Heart right ventricle (tissue), 16 donors: ENCODE data around the gene TMC2. TPM values are rescaled to one million over a fixed set of nuclear protein-coding genes. Genes with fewer than 3 reads are reported as not detected.

Experiments
- ATAC-seq, 8 donors: fragments of 200-7000 bp; cut with Tn5 transposase; one replicate each; pipeline ENCODE4 v1.9.1; 2020; ENCODE audit warnings: mild to moderate bottlenecking in 8 of 8, moderate library complexity in 8 of 8, moderate number of reproducible peaks in 1 of 8
- DNase-seq, 2 donors: peaks; one replicate each; pipeline ENCODE4 v3.0.0-alpha.2; 2020
- H3K27ac ChIP-seq, 10 donors: fragments of 200-600 bp; sonication (generic) in 2 of 10; one replicate each; pipeline versions ENCODE4 v1.5.0 to v1.8.0; 2020 to 2022; ENCODE audit warnings: mild to moderate bottlenecking in 3 of 10
- H3K27me3 ChIP-seq, 7 donors: fragments of 200-600 bp; one replicate each; pipeline ENCODE4 v1.8.0; 2021 to 2022; ENCODE audit warnings: mild to moderate bottlenecking in 2 of 7
- H3K36me3 ChIP-seq, 9 donors: fragments of 200-600 bp; sonication (generic) in 1 of 9; one replicate each; pipeline versions ENCODE4 v1.5.0 to v1.8.0; 2020 to 2022; ENCODE audit warnings: mild to moderate bottlenecking in 2 of 9
- H3K4me1 ChIP-seq, 9 donors: fragments of 200-600 bp; sonication (generic) in 1 of 9; one replicate each; pipeline versions ENCODE4 v1.5.0 to v1.8.0; 2020 to 2022; ENCODE audit warnings: mild to moderate bottlenecking in 4 of 9
- H3K4me3 ChIP-seq, 10 donors: fragments of 200-600 bp; sonication (generic) in 2 of 10; one replicate each; pipeline versions ENCODE4 v1.5.0 to v1.8.0; 2020 to 2022; ENCODE audit warnings: mild to moderate bottlenecking in 7 of 10, moderate library complexity in 2 of 10
- H3K9me3 ChIP-seq, 11 donors: fragments of 200-600 bp in 10 of 11; sonication (generic) in 2 of 11; one replicate each; pipeline versions ENCODE4 v1.5.0 to v1.8.0; 2013 to 2022; ENCODE audit warnings: mild to moderate bottlenecking in 2 of 11, control low read depth in 1 of 11, moderate library complexity in 1 of 11
- CTCF ChIP-seq, 9 donors: fragments of 200-600 bp; sonication (generic) in 2 of 9; IDR thresholded peaks; one replicate each; pipeline versions ENCODE4 v1.5.0 to v1.8.0; 2021 to 2022; ENCODE audit warnings: antibody characterized with exemption in 9 of 9, mild to moderate bottlenecking in 5 of 9, moderate library complexity in 1 of 9
- WGBS, 2 donors: extraction: QIAGEN DNeasy Blood & Tissue Kit; methylation state at CpG; one replicate each; pipeline ENCODE4 v1.1.7; 2013; ENCODE audit warnings: inconsistent platforms in 1 of 2; 5-methylcytosine and 5-hydroxymethylcytosine counted together
- intact Hi-C, 10 donors: fragments of 100-400 bp; cut with DNase I; formaldehyde crosslinking; loops; one replicate each; pipeline versions ENCODE4 v1.11.1 to v1.14.2; 2022
- polyA plus RNA-seq, 2 donors: library from polyadenylated mRNA; stranded (reverse); fragments of 200-250 nt; gene quantifications; one replicate each; pipeline ENCODE4 v1.2.3, GENCODE V29; 2013
- total RNA-seq, 10 donors: library from RNA; stranded (reverse); fragmentation: NEBNext Ultra II Directional in 3 of 10; extraction: Animal tissue kit (Norgen Biotek cat#: 25700) in 3 of 10; gene quantifications; one replicate each; pipeline versions ENCODE4 v1.2.1 to v1.2.4, GENCODE V29; 2021 to 2023
- donor health status: Arrhythmogenic right ventricular cardiomyopathy.
- donor health status: ischemic (EF 13 %, LVEDD 7.1; RV severe dilation, severe dysfunction).
- donor health status: healthy with polysubstance abuse.
- donor health status: DM: no; HTN: yes; CAD: no.
- donor health status: DM: no; HTN: no; CAD: no.
- donor health status: ischemic (EF 25% LVEDD 6.9; RV normal size, moderate dysfunction).
- donor health status: ischemic (EF 25% LVEDD 5.7; RV mildly dilated, moderate dysfunction).
- donor health status: healthy.
- donor health status: DM: yes; HTN: yes; CAD: no.
- donor health status: Ischemic cardiomyopathy.
- donor health status: ischemic (EF 35%, LVEDD 5.7; RV mildly dilated, moderate dysfunction).
- donor health status: nonischemic (EF 11% LVEDD 7.7; RV severe dilation, severe dysfunction).
- donor health status: DM: yes; HTN: yes; CAD: no.
- donor health status: PGD.
- donor health status: ischemic (EF 29% LVEDD 5.4; RV normal size, mild dysfunction).
- donor health status: nonischemic (EF 23%, LVEDD 6.1; RV moderate dilation, normal function).

Gene TMC2
- total and polyA plus RNA-seq, 12 donors, result 0.20 TPM; not detected in 11

DNA sequence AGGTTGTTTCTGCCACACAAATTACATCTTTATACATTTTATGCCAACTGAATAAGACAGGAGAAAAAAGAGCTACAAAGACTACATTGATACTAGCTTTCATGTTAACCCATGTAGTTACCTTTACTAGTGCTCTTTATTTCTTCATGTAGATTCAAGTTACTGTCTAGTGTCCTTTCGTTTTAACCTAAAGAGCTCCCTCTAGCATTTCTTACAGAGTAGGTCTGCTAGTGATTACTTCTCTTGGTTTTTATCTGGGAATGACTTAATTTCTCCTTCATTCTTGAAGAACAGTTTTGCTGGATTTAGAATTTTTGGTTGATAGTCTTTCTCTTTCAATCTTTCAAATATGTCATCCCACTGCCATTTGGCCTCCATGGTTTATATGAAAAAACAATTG lies 94.9 kb downstream of the TMC2 start:
- Histone ChIP-seq H3K27me3 (peaks cover 0 to 36% (median 4%) of the 10 kb centered on the region in 7 donors), H3K4me1 (no peaks in the 10 kb centered on the region), H3K27ac (no peak overlapping the region), H3K9me3 (peaks cover 0 to 33% (median 4%) of the 10 kb centered on the region in 11 donors), H3K36me3 (no peaks in the 10 kb centered on the region), H3K4me3 (no peak overlapping the region)
- WGBS, 2 donors, result 21 to 22% methylated on average over 1 of the region's 1 CpG
- no peak for ATAC-seq
- TF ChIP-seq CTCF (IDR thresholded peaks at IDR 0.05), result no peak
- intact Hi-C loops, result no loop called here
- no peak for DNase-seq

- H3K4me1 ChIP-seq, result no peaks in the 10 kb centered on the region
- H3K27me3 ChIP-seq, result peaks cover 0 to 36% (median 4%) of the 10 kb centered on the region in 7 donors
- 20 to 26% methylated on average over 1 of the region's 1 CpG for WGBS, 2 donors
- H3K36me3 ChIP-seq, result no peaks in the 10 kb centered on the region
- ATAC-seq (no peak), DNase-seq (no peak)
- no peak for TF ChIP-seq CTCF (IDR thresholded peaks at IDR 0.05)
- peaks cover 0 to 21% (median 0%) of the 10 kb centered on the region in 11 donors for H3K9me3 ChIP-seq
- intact Hi-C loops, result no loop called here
- H3K27ac ChIP-seq, result no peak overlapping the region
- H3K4me3 ChIP-seq, result no peak overlapping the region
Measured at GRCh38 chr20:2633381-2633780, 97.0 kb downstream of the TMC2 start.

- H3K9me3 ChIP-seq, result no peaks in the 10 kb centered on the region
- H3K27me3 ChIP-seq, result peaks cover 0 to 33% (median 4%) of the 10 kb centered on the region in 7 donors
- no peaks in the 10 kb centered on the region for H3K36me3 ChIP-seq
- no peak for TF ChIP-seq CTCF (IDR thresholded peaks at IDR 0.05)
- H3K27ac ChIP-seq, result no peak overlapping the region
- H3K4me3 ChIP-seq, result no peak overlapping the region
- H3K4me1 ChIP-seq, result no peaks in the 10 kb centered on the region
- intact Hi-C loops, result no loop called here
- ATAC-seq (no peak), DNase-seq (no peak)
- WGBS, 2 donors, result 74 to 81% methylated on average over 6 of the region's 6 CpGs
Measured at GRCh38 chr20:2637246-2637645, 100.9 kb downstream of the TMC2 start.

- intact Hi-C loops, result loop anchor here in 2 of 10 donors (10.0 kb wide), 1 partner anchor 115 kb away; no protein-coding TSS in a partner anchor
- no peak overlapping the region for H3K4me3 ChIP-seq
- no peaks in the 10 kb centered on the region for H3K4me1 ChIP-seq
- no peak for TF ChIP-seq CTCF (IDR thresholded peaks at IDR 0.05)
- peaks cover 0 to 9% (median 0%) of the 10 kb centered on the region in 9 donors for H3K36me3 ChIP-seq
- WGBS, 2 donors, result 67% methylated on average over 1 of the region's 1 CpG
- ATAC-seq (no peak), DNase-seq (no peak)
- H3K27me3 ChIP-seq, result peaks cover 0 to 7% (median 0%) of the 10 kb centered on the region in 7 donors
- H3K27ac ChIP-seq, result no peak overlapping the region
- no peaks in the 10 kb centered on the region for H3K9me3 ChIP-seq
Measured at GRCh38 chr20:2640260-2640659, 103.9 kb downstream of the TMC2 start.
